Activated CD4-positive, alpha-beta T cell treated with anti-CD3 and anti-CD28 coated beads for 1 hour (primary cell): Measurements from ENCODE around the gene ANKRD34A.

Experiments used
- DNase-seq: peaks from one replicate; pipeline ENCODE4 v3.0.0-alpha.2; 2020

Gene ANKRD34A

GRCh38 chr1:145990249-145990855 lies 26.0 kb upstream of the ANKRD34A start:
- no peak for DNase-seq

GRCh38 chr1:145988773-145989172 lies 24.4 kb upstream of the ANKRD34A start:
- DNase-seq = no peak

- DNase-seq = no peak
Measured at GRCh38 chr1:145987926-145988325, 23.6 kb upstream of the ANKRD34A start.

GRCh38 chr1:145986551-145986950 lies 22.2 kb upstream of the ANKRD34A start:
- DNase-seq = no peak

GRCh38 chr1:145985502-145986439 lies 21.4 kb upstream of the ANKRD34A start:
- no peak for DNase-seq

- no peak for DNase-seq
Measured at GRCh38 chr1:145985129-145985501, 20.7 kb upstream of the ANKRD34A start.

- no peak for DNase-seq
Measured at GRCh38 chr1:145983960-145984830, 19.8 kb upstream of the ANKRD34A start.

- DNase-seq = no peak
Measured at GRCh38 chr1:145983206-145983675, 18.9 kb upstream of the ANKRD34A start.

- no peak for DNase-seq
Measured at GRCh38 chr1:145982010-145982723, 17.8 kb upstream of the ANKRD34A start.

GRCh38 chr1:145980457-145980994 lies 16.2 kb upstream of the ANKRD34A start:
- DNase-seq = no peak

GRCh38 chr1:145979746-145980456 lies 15.5 kb upstream of the ANKRD34A start:
- DNase-seq = no peak

GRCh38 chr1:145978854-145979745 lies 14.7 kb upstream of the ANKRD34A start:
- peak; percentile 61 for DNase-seq

GRCh38 chr1:145978471-145978853 lies 14.1 kb upstream of the ANKRD34A start:
- DNase-seq = no peak

- DNase-seq = peak; percentile 61
Measured at GRCh38 chr1:145977486-145978470, 13.4 kb upstream of the ANKRD34A start.

- DNase-seq = no peak
Measured at GRCh38 chr1:145977016-145977415, 12.6 kb upstream of the ANKRD34A start.

- no peak for DNase-seq
Measured at GRCh38 chr1:145975216-145975615, 10.8 kb upstream of the ANKRD34A start.

- no peak for DNase-seq
Measured at GRCh38 chr1:145974721-145975120, 10.3 kb upstream of the ANKRD34A start.

GRCh38 chr1:145972580-145972979 lies 8.2 kb upstream of the ANKRD34A start:
- DNase-seq = no peak

- DNase-seq = no peak
Measured at GRCh38 chr1:145967288-145967687, 2.9 kb upstream of the ANKRD34A start.
